Adipose tissue (tissue), 3 donors: ENCODE measurements around the gene VPS29. TPM values are rescaled to one million over a fixed set of nuclear protein-coding genes. Genes with fewer than 3 reads are reported as not detected.
A peak's percentile ranks its signal among the peaks of the same experiment; 100 is the strongest.
"Not testable (repeated sequence)": the region's sequence is repeated elsewhere in the genome, so short reads cannot be mapped to it uniquely, and the experiment has no call there.

ENCODE experiments used
- H3K27ac ChIP-seq: one replicate; pipeline ENCODE4 v1.5.1; 2013; ENCODE audit warnings: low read depth, low read length
- WGBS, 3 donors: extraction: QIAGEN DNeasy Blood & Tissue Kit; methylation state at CpG; one replicate each; pipeline ENCODE4 v1.1.7; 2013; 5-methylcytosine and 5-hydroxymethylcytosine counted together
- polyA plus RNA-seq, 3 donors: library from polyadenylated mRNA; stranded (reverse); fragments of 200-250 nt; gene quantifications; one replicate each; pipeline ENCODE4 v1.2.3, GENCODE V29; 2013
- donor health status: healthy with polysubstance abuse.
- donor health status: Bipolar disorder and iron deficiency.
- donor health status: healthy.

Gene VPS29
- polyA plus RNA-seq, 3 donors: 64.0 to 163 (median 146) TPM

GRCh38 chr12:110531741-110532333 lies 29.9 kb upstream of the VPS29 start:
- no peak overlapping the region for H3K27ac ChIP-seq
- WGBS, 3 donors: 32 to 58% (median 55%) methylated on average over 2 of the region's 2 CpGs

- 60 to 73% (median 64%) methylated on average over 2 of the region's 2 CpGs for WGBS, 3 donors
- no peak overlapping the region for H3K27ac ChIP-seq
These were observed 28.6 kb upstream of the VPS29 start for GRCh38 chr12:110530511-110530910.

- no peak overlapping the region for H3K27ac ChIP-seq
- WGBS, 3 donors: 93 to 97% (median 96%) methylated on average over 6 of the region's 6 CpGs
These were observed 26.4 kb upstream of the VPS29 start for GRCh38 chr12:110528277-110528839.

DNA sequence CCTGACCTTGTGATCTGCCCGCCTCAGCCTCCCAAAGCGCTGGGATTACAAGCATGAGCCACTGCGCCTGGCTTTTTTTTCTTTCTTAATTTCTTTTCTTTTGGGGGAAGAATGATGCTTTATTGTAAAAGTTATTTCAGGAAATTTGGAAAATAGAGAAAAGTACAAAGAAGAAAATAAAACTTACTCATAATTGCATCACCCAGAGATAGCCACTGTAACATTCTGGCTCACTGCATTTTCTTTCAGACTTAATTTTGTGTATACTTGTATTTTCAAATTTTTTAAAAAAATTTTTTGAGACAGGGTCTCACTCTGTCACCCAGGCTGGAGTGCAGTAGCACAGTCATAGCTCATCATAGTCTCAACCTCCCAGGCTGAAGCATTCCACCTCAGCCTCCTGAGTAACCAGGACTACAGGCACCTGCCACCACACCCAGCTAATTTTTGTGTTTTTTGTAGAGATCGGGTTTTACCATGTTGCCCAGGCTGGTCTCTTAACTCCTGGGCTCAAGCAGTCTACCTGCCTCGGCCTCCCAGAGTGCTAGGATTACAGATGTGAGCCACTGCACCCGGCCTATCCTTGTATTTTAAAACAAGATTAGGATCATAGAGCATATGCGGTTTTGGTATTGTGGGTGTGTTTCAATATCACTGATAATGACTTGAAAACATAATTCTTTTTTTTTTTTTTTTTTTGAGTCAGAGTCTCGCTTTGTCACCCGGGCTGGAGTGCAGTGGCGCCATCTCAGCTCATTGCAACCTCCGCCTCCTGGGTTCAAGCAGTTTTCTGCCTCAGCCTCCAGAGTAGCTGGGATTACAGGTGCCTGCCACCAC lies 19.2 kb upstream of the VPS29 start:
- H3K27ac ChIP-seq: not testable (repeated sequence)
- 91 to 96% (median 94%) methylated on average over 11 of the region's 11 CpGs for WGBS, 3 donors

- 91 to 96% (median 94%) methylated on average over 6 to 8 of the region's 8 CpGs for WGBS, 3 donors
- not testable (repeated sequence) for H3K27ac ChIP-seq
These were observed 16.1 kb upstream of the VPS29 start for GRCh38 chr12:110518014-110518413.

GRCh38 chr12:110516995-110517394 lies 15.1 kb upstream of the VPS29 start:
- no peak overlapping the region for H3K27ac ChIP-seq
- WGBS, 3 donors: 91 to 96% (median 92%) methylated on average over 3 of the region's 3 CpGs

- H3K27ac ChIP-seq: no peak overlapping the region
- WGBS, 3 donors: 55 to 68% (median 63%) methylated on average over 1 of the region's 1 CpG
These were observed 12.5 kb upstream of the VPS29 start for GRCh38 chr12:110514363-110514762.

- no peak overlapping the region for H3K27ac ChIP-seq
- WGBS, 3 donors: 62 to 72% (median 67%) methylated on average over 6 of the region's 6 CpGs
These were observed 11.9 kb upstream of the VPS29 start for GRCh38 chr12:110513842-110514241.

- WGBS, 3 donors: 91 to 94% (median 93%) methylated on average over 4 of the region's 4 CpGs
- no peak overlapping the region for H3K27ac ChIP-seq
These were observed 6.2 kb upstream of the VPS29 start for GRCh38 chr12:110508071-110508586.

GRCh38 chr12:110505332-110505731 lies 3.4 kb upstream of the VPS29 start:
- 73 to 83% (median 79%) methylated on average over 3 of the region's 3 CpGs for WGBS, 3 donors

DNA sequence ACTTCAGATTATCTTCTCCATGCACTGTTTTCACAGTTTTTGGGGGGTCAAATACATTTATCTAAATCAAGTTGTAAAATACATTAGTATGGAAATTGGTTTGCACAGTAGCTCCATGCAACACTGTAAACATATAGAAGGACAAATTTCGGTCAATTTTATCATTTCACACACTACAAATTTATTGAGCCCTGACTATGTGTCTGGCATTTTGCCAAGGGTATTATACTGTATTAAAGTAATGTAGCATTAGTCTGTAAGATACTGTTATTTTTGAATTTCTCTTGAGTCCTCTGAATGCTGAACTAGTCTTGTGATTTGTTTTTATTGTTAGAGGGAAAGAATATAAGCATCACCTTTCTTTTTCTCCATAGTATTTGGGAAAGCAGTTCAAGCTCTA lies 1.5 kb upstream of the VPS29 start:
- WGBS, 3 donors: 52 to 85% (median 71%) methylated on average over 1 of the region's 1 CpG
- no peak overlapping the region for H3K27ac ChIP-seq

More at GRCh38 chr12:110505332-110505731, 3.4 kb upstream of the VPS29 start:
- H3K27ac ChIP-seq: no peak overlapping the region

GRCh38 chr12:110501399-110501751 lies 536 bp downstream of the VPS29 start:
- WGBS, 3 donors: 0 to 1% (median 0%) methylated on average over 17 of the region's 17 CpGs
- peak overlapping the region; percentile 98 for H3K27ac ChIP-seq

DNA sequence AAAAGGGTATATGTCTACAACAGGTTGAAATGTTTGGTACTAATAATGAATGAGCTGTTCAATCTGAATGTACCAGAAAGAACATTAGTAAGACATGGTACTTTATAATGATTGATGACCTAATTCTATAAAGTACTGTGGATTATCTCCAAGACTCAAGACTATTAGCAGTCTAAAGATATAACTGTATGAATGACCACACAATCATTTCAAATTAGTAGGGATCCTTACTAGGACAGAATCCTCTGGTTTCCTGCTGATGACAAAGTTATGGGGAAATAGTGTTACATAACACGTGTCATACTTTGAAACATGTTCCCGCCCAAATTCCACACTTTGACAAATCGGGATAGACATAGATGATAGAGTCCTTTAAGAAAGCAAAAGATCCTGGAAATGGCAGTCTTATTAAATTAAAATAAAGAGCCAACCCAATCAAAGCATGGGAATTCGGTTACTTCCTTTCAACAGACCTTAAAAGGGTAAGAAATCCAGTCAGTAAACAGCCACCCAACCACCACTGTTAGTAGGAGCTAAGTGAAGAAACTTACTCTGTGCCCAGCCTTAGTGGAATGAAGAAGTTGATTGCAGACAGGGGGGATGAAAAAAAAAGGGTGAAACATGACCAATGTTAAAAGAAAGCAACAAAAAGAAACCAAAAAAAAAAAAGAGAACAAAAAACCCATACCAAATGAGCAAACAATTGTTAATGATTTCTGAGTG lies 2.8 kb downstream of the VPS29 start:
- H3K27ac ChIP-seq: no peak overlapping the region
- WGBS, 3 donors: 36 to 61% (median 38%) methylated on average over 4 of the region's 4 CpGs

DNA sequence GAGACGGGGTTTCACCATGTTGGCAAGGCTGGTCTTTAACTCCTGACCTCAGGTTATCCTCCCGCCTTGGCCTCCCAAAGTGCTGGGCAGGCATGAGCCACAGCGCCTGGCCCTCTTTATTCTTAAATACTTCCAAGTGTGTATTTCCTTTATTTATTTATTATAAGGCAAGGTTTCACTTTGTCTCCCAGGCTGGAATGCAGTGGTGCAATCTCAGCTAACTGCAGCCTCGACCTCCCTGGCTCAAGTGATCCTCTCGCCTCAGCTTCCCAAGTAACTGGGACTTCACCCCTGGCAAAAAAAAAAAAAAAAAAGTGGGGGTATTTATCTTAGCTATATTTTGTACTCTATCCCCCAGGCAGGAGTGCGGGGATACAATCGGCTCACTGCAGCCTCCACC lies 26.5 kb downstream of the VPS29 start:
- 96 to 98% (median 97%) methylated on average over 7 of the region's 7 CpGs for WGBS, 3 donors
- no peak overlapping the region for H3K27ac ChIP-seq

- 0 to 1% (median 0%) methylated on average over 78 of the region's 78 CpGs for WGBS, 3 donors
- H3K27ac ChIP-seq: peak within 1 kb of the TSS; percentile 30
These were observed 33.5 kb downstream of the VPS29 start, which contains the start of the genes FAM216A and GPN3 for GRCh38 chr12:110468214-110469048. TSS of gene FAM216A (plus strand) at chr12:110468845. CDS start at chr12:110468876, 31 bp downstream. TSS of gene GPN3 (minus strand) at chr12:110468257. CDS start at chr12:110468203, 54 bp downstream.

DNA sequence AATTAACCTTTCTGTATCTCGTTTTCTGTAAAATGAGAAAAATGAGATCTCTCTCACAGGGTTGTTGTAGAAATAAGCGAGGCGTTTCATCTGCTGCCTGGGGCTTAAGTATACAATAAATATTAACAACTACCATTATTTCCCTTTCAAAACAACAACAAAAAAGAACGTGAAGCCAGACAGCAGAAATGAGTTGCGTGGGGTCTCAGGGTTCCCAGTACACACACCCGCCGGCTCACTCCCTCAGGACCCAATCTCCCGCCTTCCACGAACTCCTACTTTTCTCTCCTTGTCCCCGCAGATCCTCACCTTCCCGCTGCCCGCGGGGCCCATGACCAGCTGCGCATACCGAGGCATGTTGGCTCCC lies 34.1 kb downstream of the VPS29 start:
- 0% methylated on average over 15 of the region's 15 CpGs for WGBS, 3 donors
- no peak overlapping the region for H3K27ac ChIP-seq

- 57 to 65% (median 59%) methylated on average over 5 of the region's 5 CpGs for WGBS, 3 donors
- no peak overlapping the region for H3K27ac ChIP-seq
These were observed 35.1 kb downstream of the VPS29 start for GRCh38 chr12:110466791-110467190.

DNA sequence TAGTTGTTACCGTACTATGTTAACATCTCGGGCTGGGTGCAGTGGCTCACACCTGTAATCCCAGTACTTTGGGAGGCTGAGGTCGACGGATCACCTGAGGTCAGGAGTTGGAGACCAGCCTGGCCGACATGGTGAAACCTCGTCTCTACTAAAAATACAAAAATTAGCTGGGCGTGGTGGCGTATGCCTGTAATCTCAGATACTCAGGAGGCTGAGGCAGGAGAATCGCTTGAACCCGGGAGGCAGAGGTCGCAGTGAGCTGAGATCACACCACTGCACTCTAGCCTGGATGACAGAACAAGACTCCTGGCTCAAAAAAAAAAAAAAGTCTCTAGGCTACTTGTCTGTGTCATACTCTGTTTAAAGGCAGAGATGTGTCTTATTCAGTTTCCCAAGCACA lies 36.1 kb downstream of the VPS29 start:
- 88 to 95% (median 90%) methylated on average over 11 of the region's 11 CpGs for WGBS, 3 donors
- not testable (repeated sequence) for H3K27ac ChIP-seq
